Endometrium (tissue), 2 donors: ENCODE measurements around the gene DPM2.

ENCODE experiments used
- FAIRE-seq: peaks from 2 replicates; lab custom pipeline; 2012; peaks lifted over from hg19 to GRCh38; lab: Jason Lieb, UNC
- donor health status: control.
- donor health status: control.

Gene DPM2

GRCh38 chr9:127936347-127936852 is 1.3 kb downstream of the DPM2 start:
- FAIRE-seq, result no peak

GRCh38 chr9:127935765-127936221 is 1.9 kb downstream of the DPM2 start:
- FAIRE-seq, result no peak

DNA sequence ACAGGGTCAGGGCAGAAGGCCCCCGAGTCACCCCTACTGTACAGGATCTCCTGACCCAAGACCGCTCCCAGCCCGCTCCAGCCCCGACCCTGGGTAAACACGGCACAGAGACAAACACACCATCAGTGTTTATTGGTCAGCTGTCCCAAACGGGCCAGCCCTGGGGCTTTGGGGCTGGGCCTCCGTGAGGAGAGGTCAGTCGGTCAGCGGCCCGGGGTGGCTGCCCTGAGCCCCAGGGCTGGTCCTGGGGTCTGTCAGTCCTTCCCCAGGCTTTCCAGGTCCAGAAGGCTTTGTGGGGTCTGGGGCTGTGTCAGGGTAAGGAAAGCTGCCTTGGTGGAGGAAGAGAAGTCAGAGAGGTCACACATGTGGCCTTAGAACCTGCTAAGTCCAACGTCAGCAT is 2.7 kb downstream of the DPM2 start:
- no peak for FAIRE-seq

DNA sequence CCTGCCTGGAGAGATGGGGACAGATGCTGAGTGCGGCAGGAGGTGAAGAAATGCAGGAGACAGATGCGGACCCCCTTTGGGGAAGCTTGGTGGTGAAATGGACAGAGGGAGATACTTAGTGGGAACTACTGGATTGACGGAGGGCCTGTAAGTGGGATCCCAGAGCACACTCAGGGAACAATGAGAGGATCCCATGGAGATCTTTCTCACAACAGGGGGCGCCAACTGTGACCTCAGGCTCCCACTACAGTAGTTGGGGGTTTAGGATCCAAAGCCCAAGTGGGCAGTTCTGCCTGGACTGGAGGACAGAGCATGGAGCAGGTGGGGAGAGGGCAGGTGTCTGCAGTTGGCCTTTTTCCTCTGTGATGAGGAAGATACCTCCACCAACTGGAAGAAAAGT is 3.4 kb downstream of the DPM2 start:
- FAIRE-seq, result no peak

GRCh38 chr9:127931092-127931881 is 6.4 kb downstream of the DPM2 start:
- FAIRE-seq, result no peak

DNA sequence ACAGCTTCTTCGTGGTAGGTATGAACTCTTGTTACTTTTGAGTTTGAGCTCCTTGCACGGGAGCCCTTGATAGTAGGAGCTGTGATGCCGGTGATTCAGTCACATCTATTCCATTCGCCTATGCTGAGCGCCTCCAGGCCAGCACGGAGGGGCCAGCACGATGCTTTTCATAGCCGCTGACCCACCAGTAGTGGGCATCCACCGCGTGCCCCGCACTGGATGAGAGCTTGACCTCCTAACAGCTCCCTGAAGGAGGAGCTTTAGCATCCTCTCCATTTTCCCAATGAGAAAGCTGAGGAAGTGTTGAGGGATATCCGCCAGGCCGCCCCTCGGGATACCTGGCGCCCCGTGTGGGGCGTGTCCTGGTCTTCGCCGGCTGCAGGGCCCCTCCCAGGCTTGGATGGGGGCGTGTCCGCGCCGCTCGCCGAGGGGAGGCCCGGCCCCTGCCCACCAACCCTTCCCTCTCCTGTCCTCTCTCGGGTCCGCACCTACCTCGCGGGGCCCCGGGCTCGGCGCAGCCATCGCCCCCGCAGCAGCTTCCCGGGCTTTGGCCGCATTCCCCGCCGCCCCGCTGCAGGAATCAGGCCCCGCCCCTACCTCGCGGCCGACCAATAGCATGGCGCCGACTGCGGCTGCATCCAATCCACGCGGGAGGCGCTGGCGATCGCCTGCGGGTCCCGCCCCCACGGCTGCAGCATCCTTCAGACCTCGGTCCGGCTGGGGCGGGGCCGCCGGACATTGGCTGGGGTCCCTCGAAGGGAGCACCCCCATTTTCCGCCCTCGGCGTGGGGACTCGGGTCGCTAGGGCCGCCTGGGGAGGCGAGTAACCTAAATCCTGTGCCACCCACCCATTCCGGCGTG is 7.2 kb downstream of the DPM2 start, which contains the start of gene PIP5KL1:
Gene PIP5KL1 (minus strand): TSS at position 547 of the 861 bp plus-strand sequence. CDS start 25 bp downstream, at position 522.
- no peak for FAIRE-seq

GRCh38 chr9:127929625-127929979 is 8.1 kb downstream of the DPM2 start:
- FAIRE-seq, result no peak

DNA sequence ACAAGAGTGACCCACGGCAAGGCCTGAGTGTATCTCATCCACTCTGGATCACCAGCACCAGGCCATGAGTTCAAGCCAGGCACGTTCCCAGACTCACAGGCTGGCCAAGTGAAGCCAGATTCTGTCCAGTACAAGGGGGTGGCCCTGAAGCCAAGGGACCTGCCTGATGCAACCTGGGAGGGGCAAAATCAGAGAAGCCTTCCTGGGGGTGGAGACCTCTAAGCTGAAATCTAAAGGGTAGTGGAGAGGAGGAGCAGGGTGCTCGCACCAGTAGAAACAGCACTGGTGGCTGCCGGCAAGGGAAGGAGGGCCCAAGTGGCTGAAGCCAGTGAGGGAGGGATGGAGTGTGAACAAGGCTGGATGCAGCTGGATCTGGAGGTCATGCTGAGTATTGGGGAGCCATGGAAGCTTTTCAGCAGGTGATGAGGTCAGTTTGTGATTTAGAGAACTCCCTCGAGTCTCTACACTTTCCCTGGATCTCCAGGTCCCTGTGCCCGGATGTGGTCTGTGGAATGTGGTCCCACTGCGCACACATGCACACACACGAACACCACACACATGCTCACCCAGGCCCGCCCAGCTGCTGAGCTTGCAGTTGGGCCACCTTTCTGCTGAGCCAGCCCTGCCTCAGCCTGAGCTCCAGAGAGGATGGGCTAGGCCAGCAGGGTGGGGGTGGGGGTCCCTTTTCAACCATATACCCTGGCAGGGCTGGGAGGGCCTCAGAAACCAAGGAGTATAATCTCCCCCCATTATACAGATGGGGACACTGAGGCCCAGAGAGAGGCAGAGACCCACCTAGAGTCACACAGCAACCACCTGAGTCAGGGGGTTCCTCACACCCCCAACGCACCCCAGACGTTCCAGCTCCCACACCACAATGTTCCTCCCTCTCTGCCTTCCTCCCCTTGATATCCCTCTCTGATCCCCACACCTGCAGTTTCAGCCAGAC is 8.7 kb downstream of the DPM2 start:
- no peak for FAIRE-seq

DNA sequence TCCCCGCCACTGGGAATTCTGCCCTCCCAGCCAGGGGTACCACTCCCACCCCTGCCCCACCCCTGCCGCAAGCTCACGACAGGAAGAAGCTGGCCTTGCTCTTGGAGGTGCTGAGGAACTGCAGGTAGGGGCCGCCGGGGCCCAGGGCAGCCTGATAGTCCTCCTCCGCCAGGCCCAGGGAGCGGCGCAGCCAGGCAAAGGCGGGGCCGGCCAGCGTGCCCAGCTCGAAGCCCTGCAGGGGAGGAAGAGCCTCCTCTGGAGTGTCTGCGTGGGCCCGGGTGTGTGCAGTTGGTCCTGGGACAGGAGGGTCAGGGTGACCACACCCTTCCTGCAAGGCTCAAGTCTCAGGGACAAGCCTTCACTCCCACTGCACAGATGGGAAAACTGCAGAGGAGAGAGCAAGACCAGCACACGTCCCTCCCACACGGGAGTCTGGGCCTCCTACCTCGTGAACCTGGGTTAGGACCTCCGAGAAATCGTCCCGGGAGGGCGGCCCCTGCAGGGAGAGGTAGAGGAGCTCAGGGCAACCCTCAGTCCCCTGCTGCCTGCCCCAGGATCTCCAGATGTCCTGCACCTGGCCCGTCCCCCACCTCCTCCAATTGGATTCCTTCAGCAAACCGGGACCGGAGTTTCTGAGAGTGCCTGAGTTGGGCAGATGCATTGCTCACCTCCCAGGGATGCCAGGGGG is 9.5 kb downstream of the DPM2 start:
- FAIRE-seq, result no peak

GRCh38 chr9:127927201-127927987 is 10.3 kb downstream of the DPM2 start:
- FAIRE-seq, result no peak

GRCh38 chr9:127926906-127927200 is 10.8 kb downstream of the DPM2 start:
- FAIRE-seq, result no peak

GRCh38 chr9:127925959-127926905 is 11.4 kb downstream of the DPM2 start:
- FAIRE-seq, result no peak

- FAIRE-seq, result no peak
These were observed 12.8 kb downstream of the DPM2 start for GRCh38 chr9:127924736-127925444.

DNA sequence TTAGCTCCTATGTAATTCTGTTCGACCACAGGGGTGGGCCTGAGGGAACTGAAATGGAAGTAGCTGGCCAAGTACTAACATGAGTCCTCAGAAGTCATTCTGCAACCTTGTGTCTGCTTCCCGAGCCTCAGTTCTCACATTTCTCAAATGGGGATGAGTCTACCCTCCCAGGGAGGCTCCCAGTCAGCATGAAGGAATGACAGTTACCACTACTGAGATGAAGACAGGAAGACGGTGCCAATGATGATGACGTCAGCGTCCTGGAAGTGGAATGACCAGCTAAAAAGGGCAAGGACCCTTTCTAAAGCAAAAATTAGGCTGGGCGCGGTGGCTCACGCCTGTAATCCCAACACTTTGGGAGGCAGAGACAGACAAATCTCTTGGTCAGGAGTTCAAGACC is 13.9 kb downstream of the DPM2 start:
- no peak for FAIRE-seq

DNA sequence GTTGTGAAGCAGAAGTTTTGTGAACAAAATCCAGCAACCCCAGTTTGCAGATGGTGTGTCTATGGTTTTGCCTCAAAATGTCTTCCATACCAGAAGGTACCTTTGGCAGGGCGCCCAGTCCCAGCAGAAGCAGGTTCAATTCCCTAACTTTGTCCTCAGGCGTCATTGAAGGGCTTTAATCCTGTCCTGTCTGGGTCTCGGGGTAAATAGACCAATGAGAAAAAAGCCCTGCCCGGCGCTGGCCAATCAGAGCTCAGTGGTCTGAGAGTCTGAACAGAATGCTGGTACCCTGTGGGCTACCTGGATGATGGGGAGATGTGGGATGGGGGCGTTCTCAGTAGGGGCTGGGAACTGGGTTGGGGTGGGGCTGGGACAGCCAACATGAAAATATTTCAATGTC is 14.6 kb downstream of the DPM2 start:
- FAIRE-seq, result no peak

GRCh38 chr9:127921557-127922120 is 16.0 kb downstream of the DPM2 start:
- no peak for FAIRE-seq

GRCh38 chr9:127920794-127921193 is 16.9 kb downstream of the DPM2 start:
- FAIRE-seq, result no peak

- FAIRE-seq, result no peak
These were observed 18.3 kb downstream of the DPM2 start for GRCh38 chr9:127919253-127919815.
